NCI-H128 (cell line): ENCODE data around the gene PRDM2.
"Not testable (repeated sequence)": the region's sequence is repeated elsewhere in the genome, so short reads cannot be mapped to it uniquely, and the experiment has no call there.

ENCODE experiments used
- DNase-seq: peaks from one replicate; lab custom pipeline; 2025; ENCODE audit not compliant: unreplicated experiment; lab: John Stamatoyannopoulos, UW

Gene PRDM2

GRCh38 chr1:13700521-13701270 is 708 bp downstream of the PRDM2 start:
- no peak for DNase-seq

GRCh38 chr1:13701271-13701640 is 1.3 kb downstream of the PRDM2 start:
- no peak for DNase-seq

GRCh38 chr1:13702425-13703127 is 2.6 kb downstream of the PRDM2 start:
- no peak for DNase-seq

GRCh38 chr1:13703128-13703513 is 3.1 kb downstream of the PRDM2 start:
- DNase-seq: no peak

- DNase-seq: no peak
Measured at GRCh38 chr1:13703558-13704490, 3.8 kb downstream of the PRDM2 start.

GRCh38 chr1:13706046-13706445 is 6.1 kb downstream of the PRDM2 start:
- DNase-seq: no peak

GRCh38 chr1:13707164-13707563 is 7.2 kb downstream of the PRDM2 start:
- DNase-seq: no peak

GRCh38 chr1:13708380-13708982 is 8.5 kb downstream of the PRDM2 start:
- DNase-seq: no peak

- DNase-seq: no peak
Measured at GRCh38 chr1:13710086-13710485, 10.1 kb downstream of the PRDM2 start.

GRCh38 chr1:13714851-13715250 is 14.9 kb downstream of the PRDM2 start:
- DNase-seq: no peak

GRCh38 chr1:13715616-13716287 is 15.8 kb downstream of the PRDM2 start:
- not testable (repeated sequence) for DNase-seq

- DNase-seq: no peak
Measured at GRCh38 chr1:13722808-13723360, 22.9 kb downstream of the PRDM2 start.

GRCh38 chr1:13723810-13724209 is 23.8 kb downstream of the PRDM2 start:
- no peak for DNase-seq

GRCh38 chr1:13725714-13726175 is 25.8 kb downstream of the PRDM2 start:
- no peak for DNase-seq

- DNase-seq: no peak
Measured at GRCh38 chr1:13728091-13728715, 28.2 kb downstream of the PRDM2 start.

- no peak for DNase-seq
Measured at GRCh38 chr1:13730291-13730690, 30.3 kb downstream of the PRDM2 start.

- DNase-seq: no peak
Measured at GRCh38 chr1:13730751-13731482, 30.9 kb downstream of the PRDM2 start.

GRCh38 chr1:13731897-13732296 is 31.9 kb downstream of the PRDM2 start:
- DNase-seq: no peak
